Measurements from ENCODE around the gene COL19A1.

- TF ChIP-seq, protein P1, sequence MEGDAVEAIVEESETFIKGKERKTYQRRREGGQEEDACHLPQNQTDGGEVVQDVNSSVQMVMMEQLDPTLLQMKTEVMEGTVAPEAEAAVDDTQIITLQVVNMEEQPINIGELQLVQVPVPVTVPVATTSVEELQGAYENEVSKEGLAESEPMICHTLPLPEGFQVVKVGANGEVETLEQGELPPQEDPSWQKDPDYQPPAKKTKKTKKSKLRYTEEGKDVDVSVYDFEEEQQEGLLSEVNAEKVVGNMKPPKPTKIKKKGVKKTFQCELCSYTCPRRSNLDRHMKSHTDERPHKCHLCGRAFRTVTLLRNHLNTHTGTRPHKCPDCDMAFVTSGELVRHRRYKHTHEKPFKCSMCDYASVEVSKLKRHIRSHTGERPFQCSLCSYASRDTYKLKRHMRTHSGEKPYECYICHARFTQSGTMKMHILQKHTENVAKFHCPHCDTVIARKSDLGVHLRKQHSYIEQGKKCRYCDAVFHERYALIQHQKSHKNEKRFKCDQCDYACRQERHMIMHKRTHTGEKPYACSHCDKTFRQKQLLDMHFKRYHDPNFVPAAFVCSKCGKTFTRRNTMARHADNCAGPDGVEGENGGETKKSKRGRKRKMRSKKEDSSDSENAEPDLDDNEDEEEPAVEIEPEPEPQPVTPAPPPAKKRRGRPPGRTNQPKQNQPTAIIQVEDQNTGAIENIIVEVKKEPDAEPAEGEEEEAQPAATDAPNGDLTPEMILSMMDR (IDR thresholded peaks at IDR 0.05): no peak
- no peak for TF ChIP-seq POLR2AphosphoS5 (IDR thresholded peaks at IDR 0.05)
These were observed 13.7 kb upstream of the COL19A1 start for GRCh38 chr6:69852706-69853105.

Data from prostate gland (tissue), 2 donors.